HG02884 (cell line): ENCODE data around the gene CILP2.

Source experiments
- ATAC-seq: cut with Tn5 transposase; IDR thresholded peaks from one replicate; pipeline ENCODE4 v1.9.1; 2021; ENCODE audit warnings: mild to moderate bottlenecking, moderate library complexity; ENCODE audit not compliant: unreplicated experiment

Gene CILP2

DNA sequence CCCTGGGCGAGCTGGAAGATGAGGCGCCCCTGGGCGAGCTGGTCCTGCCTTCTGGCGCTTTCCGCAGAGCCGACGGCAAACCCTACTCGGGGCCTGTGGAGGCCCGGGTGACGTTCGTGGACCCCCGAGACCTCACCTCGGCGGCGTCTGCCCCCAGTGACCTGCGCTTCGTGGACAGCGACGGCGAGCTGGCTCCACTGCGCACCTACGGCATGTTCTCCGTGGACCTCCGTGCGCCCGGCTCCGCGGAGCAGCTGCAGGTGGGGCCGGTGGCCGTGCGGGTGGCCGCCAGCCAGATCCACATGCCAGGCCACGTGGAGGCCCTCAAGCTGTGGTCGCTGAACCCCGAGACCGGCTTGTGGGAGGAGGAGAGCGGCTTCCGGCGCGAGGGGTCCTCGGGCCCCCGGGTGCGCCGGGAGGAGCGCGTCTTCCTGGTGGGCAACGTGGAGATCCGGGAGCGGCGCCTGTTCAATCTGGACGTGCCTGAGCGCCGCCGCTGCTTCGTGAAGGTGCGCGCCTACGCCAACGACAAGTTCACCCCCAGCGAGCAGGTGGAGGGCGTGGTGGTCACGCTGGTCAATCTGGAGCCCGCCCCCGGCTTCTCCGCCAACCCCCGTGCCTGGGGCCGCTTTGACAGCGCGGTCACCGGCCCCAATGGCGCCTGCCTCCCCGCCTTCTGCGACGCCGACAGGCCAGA is 6.3 kb downstream of the CILP2 start:
- ATAC-seq, result no peak

- no peak for ATAC-seq
Observed at GRCh38 chr19:19544954-19545591, 7.0 kb downstream of the CILP2 start.

DNA sequence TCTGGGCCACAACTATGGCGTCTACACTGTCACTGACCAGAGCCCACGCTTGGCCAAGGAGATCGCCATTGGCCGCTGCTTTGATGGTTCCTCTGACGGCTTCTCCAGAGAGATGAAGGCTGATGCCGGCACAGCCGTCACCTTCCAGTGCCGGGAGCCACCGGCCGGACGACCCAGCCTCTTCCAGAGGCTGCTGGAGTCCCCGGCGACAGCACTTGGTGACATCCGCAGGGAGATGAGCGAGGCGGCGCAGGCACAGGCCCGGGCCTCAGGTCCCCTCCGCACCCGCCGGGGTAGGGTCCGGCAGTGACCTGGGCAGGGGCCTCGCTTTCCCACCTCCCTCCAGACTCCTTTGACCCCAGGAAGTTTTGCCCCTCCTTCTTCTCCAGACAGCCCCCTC is 7.6 kb downstream of the CILP2 start:
- ATAC-seq, result no peak

- ATAC-seq, result no peak
Observed at GRCh38 chr19:19546751-19547162, 8.7 kb downstream of the CILP2 start.

DNA sequence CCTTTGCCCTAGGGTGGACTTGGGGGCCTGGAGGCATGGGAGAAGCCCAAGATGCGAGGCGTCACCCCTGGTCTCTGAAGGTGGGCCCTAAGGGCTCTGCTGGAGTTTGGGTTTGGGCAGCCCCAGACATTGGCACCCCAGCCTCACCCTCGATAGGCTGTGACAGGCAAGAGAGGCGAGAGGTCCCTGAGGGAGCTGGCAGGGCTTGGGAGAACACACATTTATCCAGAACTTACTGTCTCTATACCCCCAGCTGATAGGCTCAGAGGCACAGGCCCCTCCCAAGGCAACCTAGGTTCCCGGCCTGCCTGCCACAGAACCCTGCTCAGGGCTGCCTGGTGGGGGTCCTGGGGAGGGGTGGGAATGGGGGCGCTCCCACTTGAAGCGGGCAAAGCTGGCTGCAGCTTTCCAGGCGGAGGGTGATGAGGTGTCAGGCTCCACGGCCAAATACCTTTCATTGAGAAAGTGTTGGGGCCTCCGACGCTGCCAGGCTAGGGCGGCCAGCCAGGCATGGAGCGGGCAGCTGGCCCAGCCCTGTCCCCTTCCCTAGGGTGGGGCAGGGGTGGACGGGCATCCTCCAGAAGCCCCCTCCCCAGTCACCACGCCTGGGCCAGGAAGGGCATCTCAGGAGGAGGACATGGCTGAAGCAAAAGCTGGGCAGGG is 9.7 kb downstream of the CILP2 start:
- no peak for ATAC-seq

DNA sequence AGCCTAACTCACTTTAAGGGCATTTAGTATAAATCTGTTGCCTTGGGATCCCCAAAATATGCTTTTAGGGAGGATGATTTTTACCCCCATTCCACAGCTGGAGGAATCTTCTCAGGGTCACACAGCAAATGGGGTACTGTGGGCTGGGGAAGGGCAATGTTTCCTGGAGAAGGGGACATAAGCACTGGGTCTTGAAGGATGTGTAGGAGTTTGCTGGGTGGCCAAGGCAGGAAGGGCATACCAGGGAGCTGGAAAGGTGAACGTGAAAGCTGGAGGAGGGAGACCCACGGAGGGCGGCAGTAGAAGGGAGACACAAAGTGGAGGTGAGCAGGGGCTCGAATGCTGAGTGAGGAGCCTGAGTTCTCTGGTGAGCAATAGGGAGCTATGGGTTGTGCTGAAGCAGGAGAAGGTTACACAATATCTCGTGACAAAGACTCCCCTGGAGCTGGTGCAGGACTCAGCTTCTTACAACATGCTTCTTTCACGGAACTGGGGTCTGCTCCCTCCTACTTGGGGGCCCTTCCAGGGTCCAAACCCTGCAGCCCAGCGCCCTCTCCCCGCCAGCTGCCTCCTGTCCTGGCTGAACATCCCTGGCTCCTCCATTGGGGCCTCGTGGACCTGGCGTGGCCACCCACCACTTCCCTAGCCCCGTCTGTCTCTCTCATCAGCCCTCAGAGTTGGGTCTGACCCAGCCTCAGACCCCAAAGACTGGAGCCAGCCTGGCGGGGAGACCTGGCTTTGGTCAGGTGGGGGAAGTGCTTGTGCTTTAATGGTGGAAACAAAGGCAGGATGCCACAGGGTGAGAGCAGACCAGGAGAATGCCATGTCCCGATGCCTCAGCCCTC is 11.1 kb downstream of the CILP2 start:
- no peak for ATAC-seq

DNA sequence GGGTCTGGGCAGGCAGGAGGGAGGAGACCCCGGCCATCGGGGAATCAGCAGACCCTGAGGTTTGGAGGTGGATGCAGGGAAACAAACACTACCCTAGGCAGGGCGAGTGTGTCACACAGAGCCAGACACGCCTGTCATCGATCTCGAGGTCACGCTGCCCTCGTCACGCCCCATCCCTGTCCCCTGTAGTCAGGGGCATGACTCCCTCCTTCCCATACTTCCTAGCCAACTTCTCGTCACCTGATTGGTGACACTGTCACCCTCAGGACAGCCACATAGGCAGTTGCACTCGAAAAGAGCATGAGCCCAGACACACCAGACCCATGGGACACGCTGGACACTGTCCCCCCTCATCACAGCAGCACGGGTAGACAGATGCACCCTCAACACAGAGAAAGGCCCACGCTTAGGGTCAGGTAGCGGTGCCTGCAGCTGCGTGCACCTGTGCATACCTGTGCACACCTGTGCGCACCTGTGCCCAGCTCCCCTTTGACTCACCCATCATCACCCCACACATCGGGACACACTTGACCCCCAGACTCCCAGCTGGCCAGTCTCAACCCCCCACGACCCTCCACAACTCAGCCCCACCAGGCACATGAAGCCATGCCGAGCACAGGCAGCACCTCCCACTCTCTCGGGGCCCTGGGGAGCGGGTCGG is 11.9 kb downstream of the CILP2 start:
- no peak for ATAC-seq

- ATAC-seq, result no peak
Observed at GRCh38 chr19:19550485-19550929, 12.4 kb downstream of the CILP2 start.

GRCh38 chr19:19550972-19551852 is 13.1 kb downstream of the CILP2 start:
- ATAC-seq, result no peak

- ATAC-seq, result no peak
Observed at GRCh38 chr19:19551853-19552192, 13.8 kb downstream of the CILP2 start.

DNA sequence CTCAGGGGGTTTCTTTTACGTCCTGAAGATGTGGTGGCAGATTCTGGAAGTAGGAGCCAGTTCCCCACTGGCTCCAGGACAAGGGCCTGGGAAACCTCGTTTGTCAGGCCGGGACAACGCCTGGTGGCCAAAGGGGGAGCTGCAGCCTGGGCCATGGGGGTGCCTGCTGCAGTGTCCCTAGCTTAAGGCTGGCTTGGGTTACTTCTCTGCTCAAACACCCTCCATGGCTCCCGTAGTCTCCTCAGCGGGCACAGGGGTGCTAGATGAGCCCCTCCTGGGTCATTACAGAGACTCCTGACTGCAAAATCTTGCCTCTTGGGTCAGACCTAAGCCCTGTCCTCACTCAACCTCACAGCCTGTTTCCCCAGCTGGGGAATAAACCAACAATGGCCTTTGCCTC is 14.7 kb downstream of the CILP2 start:
- ATAC-seq, result no peak

DNA sequence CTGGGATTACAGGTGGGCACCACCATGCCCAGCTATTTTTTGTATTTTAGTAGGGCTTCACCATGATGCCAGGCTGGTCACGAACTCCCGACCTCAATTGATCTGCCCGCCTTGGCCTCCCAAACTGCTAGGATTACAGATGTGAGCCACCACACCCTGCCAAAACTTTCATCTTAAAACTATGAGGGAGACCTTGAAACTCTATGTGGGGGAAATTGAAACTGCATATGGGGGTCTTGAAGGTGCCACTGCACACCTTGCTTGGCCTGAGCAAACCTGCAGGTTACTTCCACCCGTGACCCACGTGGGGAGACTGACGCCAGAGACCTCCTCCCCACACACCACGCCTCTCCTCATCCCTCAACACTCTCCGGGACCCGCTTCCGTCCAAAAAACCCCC is 15.6 kb downstream of the CILP2 start:
- no peak for ATAC-seq

GRCh38 chr19:19554074-19555023 is 16.3 kb downstream of the CILP2 start:
- no peak for ATAC-seq

- ATAC-seq, result no peak
Observed at GRCh38 chr19:19558055-19558454, 20.0 kb downstream of the CILP2 start.

DNA sequence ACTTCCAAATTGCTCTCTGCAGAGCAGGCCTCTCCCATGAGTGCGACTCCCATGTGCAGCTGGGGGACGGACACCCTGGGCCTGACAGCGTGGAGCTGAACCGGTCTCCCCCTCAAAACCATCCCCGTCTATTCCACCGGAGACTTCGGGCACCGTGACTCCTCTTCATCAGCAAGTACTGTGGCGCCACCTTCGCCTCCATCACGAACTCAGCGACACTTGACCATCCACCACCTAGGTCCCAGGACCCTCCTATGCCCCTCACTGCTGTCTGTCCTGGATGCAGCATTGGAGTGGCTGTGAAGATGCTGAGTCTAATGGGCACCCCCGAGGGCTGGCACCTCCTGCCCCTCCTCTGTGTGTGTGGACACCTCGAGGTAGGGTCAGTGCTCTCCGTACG is 20.6 kb downstream of the CILP2 start:
- ATAC-seq, result no peak

DNA sequence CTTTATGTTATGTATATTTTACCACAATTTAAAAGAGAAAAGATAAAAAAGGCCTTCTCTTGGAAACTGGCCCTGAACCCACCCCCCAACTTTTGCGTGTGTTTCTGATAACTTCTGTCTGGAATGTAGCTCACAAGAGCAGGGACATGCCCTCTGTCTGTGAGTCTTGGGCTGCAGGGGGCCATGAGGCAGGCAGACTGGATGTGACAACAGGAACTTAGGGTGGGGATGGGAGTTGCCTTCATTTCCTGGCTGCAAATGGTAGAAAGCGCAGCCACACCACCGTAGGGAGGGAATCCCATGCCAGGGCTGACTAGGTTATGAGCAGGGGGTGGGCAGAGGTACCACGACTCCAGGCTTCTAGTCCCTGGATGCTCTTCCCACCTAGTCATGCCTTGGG is 21.9 kb downstream of the CILP2 start:
- ATAC-seq, result no peak

- no peak for ATAC-seq
Observed at GRCh38 chr19:19561946-19562664, 24.0 kb downstream of the CILP2 start.

DNA sequence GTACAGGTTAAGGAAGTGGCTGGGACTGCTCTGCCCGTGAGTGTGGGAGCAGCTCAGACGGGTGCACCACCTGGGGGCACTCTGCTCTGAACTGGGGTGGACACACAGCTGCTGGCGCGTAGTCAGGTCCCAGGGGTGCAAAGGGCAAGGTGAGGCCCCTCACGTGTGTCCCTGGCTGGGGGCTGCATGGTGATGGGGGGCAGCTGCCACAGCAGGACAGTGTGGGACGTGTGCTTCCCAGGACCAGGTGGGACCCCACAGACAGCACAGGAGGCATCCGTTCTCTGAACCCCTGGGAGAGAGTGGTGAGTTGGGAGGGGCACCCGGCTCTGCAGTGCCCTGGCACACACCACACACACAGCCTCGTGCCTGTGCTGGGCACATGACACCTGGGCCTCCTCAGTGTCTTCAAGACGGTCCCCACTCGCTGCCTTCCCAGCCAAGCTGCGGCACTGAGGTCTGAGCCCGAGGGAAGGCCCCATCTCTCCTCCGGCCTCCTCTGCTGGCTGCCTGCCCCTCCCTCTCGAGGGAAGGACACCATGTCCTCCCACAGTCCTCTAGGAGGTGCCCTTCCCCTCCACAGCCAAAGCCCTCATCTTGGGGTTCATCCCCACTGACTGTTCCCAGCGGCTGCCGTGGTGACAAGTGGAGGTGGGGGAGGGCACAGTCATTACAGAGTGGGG is 24.7 kb downstream of the CILP2 start:
- no peak for ATAC-seq
